Ecto neural progenitor cell (in vitro differentiated cells): ENCODE data around the gene MACROD2.

Experiments used
- DNase-seq: peaks from one replicate; pipeline ENCODE4 v3.0.0-alpha.2; 2018; ENCODE audit warnings: low spot score

The MACROD2 gene

DNA sequence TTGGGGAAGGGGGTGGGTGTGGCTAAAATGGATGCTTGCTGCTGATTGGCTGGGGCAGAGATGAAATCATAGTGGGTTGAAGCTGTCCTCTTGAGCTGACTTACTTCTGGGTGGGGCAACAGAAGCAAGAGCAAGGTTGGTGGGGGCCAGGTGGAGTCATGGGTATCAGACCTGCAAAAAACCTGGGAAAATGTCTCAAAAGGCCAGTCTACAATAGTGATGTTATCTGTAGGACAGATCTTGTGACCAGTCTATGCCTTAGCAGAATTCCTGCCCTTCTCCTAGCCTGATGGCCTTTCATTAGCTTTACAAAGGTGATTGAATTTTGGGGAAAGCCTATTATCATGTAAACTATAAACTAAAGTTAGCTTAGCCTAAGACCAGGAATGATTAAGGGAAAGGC is 1632.2 kb downstream of the MACROD2 start:
- no peak for DNase-seq

DNA sequence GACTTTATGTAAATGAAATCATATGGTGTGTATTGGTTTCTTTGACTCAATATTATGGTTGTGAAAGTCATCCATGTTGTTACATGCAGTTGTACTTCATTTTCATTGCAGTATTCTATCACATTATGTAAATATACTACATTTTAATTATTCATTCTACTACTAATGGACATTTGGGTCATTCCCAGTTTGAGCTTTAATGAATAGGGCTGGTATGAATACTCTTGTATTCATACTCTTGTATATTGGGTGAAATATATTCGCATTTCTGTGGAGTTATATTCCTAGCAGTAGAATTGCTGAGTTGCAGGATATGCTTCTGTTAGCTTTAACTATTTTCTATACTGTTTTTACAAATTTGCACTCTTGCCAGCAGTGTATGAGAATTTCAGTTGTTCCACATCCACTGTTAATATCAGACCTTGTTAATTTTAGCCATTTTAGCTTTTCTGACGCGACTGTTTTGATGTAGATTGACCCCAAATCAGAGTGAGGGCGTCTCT is 1633.6 kb downstream of the MACROD2 start:
- no peak for DNase-seq

DNA sequence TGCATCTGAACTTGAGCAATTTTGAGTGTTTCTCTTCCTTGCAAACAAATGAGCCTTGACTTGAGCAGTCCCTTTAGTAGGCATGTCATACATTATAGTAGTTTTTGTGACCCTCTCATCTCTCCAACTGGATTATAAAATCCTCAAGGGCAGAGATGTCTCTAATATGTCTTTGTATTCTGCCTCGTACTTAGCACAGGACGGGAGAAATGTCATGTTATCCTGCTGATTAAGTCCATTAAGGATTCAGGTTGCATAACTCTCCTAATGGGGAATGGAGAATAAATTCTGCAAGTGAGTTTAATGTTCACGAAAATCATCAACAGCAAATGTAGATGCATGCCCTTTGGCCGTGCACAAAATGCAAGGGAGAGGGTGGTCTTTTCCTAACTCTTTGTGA is 1635.0 kb downstream of the MACROD2 start:
- DNase-seq = no peak

DNA sequence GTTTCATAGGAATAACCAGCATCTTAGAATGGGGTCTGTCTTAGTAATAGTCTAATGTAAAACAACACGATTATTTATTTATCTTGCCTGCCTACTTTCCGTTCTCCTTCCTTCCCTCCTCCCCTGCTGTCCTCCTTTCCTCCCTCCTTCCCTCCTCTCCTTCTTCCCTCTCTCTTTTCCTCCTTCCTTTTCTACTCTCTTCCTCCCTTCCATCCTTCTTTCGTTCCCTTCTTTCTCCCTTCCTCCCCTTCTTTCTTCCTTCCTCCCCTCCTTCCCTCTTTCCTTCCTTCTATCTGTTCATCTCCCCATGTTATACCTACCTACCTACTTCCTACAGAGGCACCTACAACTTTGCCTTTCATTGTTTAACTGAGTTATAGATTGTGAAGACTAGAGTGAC is 1637.4 kb downstream of the MACROD2 start:
- no peak for DNase-seq

DNA sequence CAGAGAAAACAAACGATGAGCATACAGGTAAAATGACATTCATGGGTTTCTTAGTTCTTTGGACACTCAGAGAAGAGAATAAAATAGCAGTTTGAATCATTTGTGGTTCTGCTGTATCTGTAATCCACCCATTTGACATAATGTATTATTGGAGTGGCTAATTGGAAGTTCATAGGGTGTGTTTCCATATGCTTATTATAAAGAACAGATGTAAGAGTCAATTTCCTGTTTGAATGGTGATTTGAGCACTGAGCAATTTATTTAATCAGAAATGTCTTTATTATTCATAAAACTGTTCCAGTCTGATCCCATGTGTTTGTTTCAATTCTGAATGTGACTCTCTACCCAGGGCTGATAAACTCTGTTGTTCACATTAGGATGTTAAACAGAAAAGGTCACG is 1638.8 kb downstream of the MACROD2 start:
- DNase-seq = no peak

DNA sequence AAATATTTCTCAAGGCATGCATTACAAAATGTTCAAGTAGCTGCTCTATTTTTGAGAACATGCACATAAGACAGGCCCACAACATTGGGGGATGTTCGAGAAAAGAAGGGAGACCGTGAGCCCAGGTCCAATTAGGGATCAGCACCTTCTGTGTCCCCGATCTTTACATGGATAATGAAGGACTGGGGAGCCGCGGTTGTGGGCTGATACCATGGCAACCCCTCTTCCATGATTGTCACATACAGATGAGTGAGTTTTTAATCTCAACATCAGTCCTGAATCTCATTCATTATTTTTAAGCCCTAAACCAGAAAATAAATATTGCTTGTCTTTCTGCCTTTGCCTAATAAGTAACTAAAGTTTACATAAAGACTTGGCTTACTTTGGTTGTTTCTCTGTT is 1642.2 kb downstream of the MACROD2 start:
- no peak for DNase-seq

DNA sequence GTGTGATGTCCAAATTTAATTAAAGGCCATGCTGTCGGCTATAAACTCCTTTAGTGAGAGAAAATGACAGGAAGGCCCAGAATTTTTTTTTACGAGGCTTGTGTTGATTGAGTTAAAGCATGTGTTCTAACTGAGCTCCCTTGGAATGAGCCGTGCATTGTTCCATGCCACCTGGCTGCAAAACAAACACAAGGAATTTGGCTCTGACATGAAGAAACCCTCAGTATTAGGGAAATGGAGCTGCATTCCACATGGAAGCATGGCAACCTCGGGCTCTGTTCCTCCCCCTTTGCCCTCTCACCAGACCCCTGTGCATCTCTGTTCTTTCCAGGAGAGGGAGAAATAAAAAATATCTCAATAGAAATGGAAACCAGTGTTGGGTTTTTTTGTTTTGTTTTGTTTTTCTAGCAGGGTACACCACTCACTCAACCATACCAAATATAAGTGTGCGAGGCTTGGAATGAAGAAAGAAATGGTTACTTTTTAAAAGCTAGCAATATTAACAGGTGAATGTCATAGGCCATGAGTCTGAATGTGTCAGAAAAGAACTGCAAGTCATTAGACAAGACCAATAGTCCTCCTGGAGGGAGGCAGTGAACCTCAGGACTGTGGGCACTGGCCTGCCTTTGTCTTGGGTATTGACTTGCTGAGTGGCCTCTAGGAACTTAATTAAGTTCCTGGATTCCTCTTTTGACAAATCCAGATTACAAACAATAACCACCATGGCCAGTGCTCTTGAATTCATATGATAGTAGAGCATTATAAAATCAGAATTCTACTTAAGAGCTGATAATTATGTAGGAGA is 1642.8 kb downstream of the MACROD2 start:
- peak; percentile 71 for DNase-seq

DNA sequence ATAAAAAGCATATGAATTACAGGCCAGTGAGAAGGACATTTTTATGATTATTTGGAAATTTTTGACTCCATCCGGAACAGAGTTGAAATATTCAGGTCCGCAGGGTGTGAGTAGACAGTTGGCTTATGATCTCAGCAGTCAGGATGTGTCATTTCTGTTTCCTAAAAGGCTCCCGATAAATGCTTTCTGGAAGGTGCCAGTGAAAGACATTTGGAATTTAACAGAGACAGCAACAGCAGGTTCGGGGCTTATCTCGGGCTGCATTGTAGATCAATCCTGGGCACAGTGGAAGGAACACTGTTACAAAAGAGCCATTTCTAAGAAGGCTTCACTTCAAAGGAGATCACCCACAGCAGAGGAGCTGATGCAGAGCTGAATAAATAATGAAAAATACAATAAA is 1643.5 kb downstream of the MACROD2 start:
- no peak for DNase-seq

DNA sequence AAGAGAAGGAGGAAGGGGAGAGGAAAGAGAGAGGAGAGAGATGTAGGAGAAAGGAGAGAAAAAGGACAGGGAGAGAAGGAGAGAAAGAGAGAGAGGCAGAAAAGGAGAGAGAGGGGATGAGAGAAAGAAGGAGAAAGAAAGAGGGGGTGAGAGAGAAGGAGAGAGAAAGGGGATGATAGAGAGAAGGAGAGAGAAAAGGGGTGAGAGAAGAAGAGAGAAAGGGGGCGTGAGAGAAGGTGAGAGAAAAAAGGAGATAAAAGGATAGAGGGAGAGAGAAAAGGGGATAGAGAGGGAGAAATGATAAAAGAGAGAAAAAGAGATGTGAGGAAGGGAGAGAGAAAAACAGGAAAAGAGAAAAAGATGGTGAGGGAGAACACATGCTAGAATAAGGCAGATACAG is 1644.5 kb downstream of the MACROD2 start:
- no peak for DNase-seq

DNA sequence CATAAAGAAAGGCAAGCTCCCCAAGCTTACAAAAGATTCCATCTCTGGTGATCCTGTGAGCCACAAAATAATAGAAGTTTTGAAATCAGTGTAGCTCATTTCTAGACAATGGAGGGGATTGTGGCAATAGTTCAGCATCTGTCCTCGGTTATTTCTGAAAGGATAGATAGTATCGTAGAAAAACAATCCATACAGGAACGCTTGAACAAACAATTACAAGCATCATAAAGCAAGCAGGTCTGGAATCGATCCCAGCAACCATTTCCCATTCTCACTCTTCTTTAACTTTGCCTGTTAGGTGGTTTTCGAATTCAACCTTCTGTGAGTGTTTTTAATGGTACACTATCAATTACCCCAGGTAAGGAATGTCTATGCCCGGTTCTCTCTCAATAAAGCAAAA is 1646.8 kb downstream of the MACROD2 start:
- DNase-seq = no peak

DNA sequence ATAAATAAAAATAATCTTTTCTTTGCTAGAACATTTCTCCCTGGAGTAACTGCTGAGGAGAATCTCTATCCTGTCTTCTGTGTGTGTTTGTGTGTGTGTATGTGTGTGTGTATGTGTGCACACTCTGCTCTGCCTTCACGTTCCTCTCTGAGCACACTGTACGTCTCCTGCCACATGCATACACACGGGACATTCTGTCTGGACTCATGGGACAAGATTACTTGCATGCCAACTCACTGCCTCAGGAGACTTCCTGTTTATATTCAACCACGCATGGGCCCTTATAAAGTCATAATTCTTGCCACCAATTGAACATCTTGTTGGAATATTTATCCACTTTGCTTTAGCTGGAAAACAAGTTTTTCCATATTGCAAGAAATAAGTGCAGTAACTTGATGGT is 1647.4 kb downstream of the MACROD2 start:
- no peak for DNase-seq

DNA sequence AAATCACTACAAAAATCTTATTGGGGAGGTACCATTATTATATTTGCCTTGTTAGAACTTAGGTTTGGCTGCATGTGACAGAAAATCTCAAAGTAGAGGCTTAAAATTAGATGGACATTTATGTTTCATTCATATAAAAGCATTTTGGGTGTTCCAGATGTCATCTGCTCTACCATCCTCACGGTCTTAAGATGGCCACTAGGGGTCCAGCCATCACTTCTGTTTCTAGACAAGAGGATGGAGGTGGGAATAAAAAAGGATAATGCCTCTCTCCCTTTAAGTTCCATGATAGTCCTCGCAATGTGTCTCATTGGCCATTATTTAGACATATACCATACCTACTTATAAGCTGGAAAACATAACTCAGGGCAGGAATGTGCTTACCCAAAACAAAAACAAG is 1648.4 kb downstream of the MACROD2 start:
- DNase-seq = no peak

DNA sequence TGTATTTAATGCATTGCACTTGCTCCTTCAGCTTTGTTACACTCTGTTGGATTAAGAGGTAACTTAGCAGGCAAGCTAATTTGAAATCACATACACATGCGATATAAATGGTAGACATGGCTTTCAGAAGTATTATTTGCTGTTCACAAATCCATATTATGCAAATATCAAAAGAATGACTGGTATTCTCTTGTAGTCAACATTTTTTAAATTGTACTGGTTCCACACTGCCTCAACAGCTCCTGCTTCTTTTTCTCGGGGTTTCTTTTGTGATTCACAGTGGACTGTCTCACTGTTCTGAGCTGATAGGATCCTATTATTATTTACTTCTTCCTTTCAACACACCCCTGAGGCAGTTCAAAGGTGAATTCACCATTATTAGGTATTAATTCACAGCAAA is 1650.5 kb downstream of the MACROD2 start:
- DNase-seq = no peak

DNA sequence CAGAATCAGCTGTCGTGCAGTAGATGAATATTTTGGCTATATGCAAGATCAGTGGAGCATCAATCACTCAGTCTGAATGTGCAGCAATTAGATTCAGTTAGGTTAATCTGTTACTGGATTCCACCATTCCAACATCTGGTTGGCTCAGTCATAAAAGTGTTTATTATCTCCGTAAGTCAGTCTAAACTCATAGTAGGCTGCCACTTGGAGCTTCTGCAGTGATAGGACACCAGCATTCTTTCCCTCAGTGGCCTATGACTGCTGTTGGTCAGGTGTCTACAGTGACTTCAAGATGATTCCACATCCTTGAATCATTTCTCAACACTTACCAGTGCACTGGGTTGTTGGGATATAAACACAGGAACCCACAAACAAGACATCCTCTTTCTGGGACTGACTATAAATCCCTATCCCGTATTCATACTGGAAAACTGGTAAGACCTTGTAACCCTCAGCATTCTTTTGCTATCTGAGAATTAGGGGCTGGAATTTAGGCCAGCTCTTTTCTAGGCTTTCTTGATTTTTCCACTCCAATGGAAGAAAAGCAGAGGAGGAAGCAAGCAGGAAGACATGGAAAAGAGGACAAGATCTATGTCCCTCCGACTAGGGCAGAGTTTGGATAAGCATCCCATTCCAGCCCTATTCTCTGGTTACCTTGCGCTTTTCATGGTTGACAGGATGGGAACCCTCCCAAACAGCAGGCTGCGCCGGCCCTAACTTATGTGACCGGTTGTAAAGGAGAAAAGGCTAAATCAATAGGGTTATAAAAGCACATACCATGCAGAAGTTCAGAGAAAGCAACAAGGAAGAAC is 1658.3 kb downstream of the MACROD2 start:
- DNase-seq = no peak

DNA sequence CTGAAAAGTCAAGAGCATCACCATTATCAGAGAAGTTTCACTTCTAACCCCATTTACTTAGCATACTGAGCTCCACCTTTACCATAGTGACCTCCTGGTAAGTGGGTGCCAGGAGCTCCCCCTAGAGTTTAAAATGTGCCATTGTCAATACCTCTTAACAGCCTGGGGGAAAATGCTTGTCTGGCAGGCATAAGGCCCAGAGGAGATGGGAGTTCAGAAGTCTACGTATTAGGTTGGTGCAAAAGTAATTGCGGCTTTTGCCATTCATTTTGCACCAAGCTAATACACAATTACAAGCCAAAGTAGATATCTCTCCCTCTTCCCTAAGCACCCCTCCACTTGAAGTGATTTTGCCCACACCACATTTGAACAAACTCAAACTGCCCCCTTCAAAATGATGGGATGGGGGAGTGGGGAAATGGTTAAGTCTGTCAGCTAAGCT is 1658.9 kb downstream of the MACROD2 start:
- no peak for DNase-seq

DNA sequence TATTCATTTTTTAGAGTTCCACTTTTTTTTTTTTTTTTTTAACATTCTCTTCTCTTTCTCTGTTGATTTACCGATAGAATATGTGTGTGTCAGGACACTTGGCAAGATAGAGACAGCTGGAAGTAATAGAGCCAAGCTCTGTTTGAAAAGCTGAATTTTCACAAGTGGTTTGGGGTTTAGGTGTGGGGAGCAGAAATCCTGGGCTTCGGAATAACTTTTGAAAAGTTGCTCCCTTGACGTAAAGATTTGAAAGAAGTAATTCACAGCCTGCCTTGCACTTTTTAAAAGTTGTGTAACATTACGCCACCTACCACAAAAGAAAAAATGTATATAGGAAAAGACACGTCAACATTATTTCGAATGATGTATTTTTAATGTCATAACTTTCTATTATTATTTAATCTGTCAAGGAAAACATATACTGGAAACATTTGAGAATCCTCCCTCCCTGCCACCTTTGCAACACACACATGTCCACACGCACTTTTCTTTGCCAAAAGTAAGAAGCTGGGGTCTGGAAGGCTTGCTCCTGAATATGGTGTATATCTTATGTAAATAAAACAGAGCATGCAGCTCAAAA is 1660.1 kb downstream of the MACROD2 start:
- DNase-seq = no peak

DNA sequence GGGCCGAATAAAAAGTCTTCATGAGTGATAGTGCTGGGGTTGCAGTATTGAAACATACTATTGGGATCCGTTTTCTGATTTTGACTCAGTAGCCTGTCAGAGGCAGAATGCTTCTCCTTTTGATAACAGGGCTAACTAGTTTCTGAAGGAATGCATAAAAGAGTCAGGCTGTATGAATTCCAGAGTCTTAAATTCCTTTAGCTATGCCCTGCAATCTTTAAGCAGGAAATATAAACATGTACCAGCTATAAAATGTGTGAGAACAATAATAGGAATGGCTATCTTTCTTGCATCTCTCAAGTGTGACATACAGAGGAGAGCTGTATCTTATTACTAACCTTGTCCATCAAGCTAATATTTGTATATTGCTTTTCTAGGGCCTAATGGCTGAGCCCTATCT is 1660.8 kb downstream of the MACROD2 start:
- DNase-seq = no peak

DNA sequence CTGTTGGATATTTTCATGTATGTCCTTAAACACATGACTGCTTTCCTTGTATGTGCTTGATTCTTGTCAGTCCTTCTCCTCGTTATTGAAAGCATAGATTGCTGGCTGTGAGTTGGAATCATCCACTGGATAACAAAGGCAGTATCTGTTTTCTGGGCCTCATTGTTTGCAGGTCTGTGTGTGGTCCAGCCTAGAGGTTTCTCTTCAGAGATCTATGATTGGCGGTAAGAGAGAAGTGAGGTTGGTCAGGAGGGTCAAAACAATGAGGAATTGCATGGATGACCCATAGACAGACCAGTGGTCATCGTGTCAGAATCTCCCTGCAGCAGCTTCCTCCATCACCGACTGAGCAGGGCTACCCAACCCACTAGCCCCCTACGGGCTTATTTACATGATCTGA is 1663.0 kb downstream of the MACROD2 start:
- no peak for DNase-seq

DNA sequence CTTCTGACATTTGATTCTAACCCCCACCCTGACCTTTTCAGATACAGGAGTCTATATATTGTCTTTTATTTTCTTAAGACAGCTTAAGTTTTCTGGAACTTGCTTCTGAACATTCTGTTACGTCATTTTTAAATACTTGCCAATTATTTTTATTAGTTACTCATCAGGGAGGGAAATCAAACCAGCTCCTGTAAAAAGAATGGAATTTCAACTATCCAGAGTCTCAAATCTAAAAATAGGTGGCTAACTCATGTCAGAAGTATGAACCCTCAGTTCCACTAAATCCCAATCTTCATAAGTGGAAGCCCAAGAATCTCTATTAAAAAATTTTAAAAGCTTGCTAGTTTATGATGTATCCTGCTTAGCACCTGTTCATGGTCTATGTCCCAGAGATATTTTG is 1677.9 kb downstream of the MACROD2 start:
- DNase-seq = no peak

DNA sequence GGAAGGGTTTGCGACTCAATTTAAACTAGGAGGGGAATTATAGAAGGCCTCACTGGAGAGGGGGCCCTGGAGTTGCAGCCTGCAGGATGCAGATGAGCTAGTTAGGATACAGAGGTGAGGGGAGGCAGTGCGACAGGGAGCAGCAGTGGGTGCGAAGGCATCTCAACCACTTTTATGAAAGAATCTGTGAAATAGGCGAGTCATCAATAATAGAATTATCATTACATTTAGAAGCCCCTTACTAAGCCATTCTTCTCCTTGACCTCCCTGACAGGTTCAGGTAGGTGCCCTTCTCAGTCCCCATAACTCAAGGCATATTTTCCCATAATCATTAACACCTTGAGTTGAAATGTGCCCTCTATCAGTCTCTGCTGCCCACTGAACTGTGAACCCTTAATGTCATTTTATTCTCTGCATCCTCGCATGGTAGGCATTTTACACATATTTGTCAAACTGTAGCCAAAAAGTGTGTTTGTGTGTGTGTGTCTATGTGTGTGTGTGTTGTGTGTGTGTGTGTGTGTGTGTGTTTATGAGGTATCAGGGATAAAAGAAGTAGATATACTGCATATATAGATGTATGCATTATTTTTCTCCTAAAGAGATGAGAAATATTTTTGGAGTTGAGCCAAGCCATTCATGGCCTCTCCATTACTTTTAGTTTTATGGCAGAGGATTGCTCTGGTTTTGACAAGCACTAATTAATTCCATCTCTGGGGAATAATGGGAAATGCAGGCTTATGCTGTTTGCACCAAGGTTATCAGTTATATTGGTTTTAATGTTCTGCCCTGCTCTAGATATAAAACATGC is 1679.1 kb downstream of the MACROD2 start:
- no peak for DNase-seq

DNA sequence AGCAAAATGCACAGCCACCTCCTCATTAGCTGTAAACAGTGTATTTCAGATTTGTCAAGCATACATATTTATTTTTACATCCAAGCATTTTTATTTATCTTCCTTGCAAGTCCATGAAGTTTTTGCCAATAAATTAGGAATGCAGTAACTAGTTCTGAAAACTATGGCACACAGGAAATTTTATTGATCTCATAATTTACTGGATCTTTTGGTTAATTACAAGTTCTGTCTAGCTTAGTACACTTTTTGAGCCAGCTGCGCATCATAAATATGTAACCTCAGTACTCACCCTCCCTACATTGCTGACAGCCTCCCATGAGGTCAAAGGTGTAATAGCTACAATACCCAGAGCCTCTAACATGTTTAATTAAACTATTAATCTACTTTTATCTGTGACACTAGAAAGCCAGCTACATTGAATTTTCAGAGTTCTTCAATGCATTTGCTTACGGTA is 1679.8 kb downstream of the MACROD2 start:
- no peak for DNase-seq
